LHCN-M2 (cell line): ENCODE data around the gene TTLL10. TPM values are rescaled to one million over a fixed set of nuclear protein-coding genes. Genes with fewer than 3 reads are reported as not detected.

Source experiments
- DNase-seq: peaks from one replicate; pipeline ENCODE4 v3.0.0-alpha.2; 2012; ENCODE audit warnings: low read depth
- total RNA-seq: library from RNA; depleted of rRNA; stranded (reverse); fragments of >200 nt; gene quantifications from 2 replicates; pipeline ENCODE4 v1.2.3, GENCODE V29; 2014; rRNA removed

The TTLL10 gene
- total RNA-seq, 1 experiment from 2014 or later, result not detected

GRCh38 chr1:1245817-1246576, 72.3 kb downstream of the TTLL10 start:
- DNase-seq, result no peak

GRCh38 chr1:1246577-1247340, 73.1 kb downstream of the TTLL10 start, which contains the start of gene C1QTNF12:
TSS of gene C1QTNF12 (minus strand) at chr1:1246722. CDS start at chr1:1246690, 32 bp downstream.
- no peak for DNase-seq

- DNase-seq, result no peak
These were observed 73.7 kb downstream of the TTLL10 start for GRCh38 chr1:1247341-1247913.

Other genes starting within 250 kb of the TTLL10 start
- 1.1 and 3.4 TPM in 2 replicates for gene SAMD11, start 250.0 kb upstream of the TTLL10 start, total RNA-seq
- 100 and 118 TPM in 2 replicates for gene NOC2L, start 214.6 kb upstream of the TTLL10 start, total RNA-seq
- gene KLHL17, start 213.3 kb upstream of the TTLL10 start, total RNA-seq, result 13.7 and 22.8 TPM in 2 replicates
- gene PLEKHN1, start 207.4 kb upstream of the TTLL10 start, total RNA-seq, result 0.19 and 0.40 TPM in 2 replicates
- gene PERM1, start 191.8 kb upstream of the TTLL10 start, total RNA-seq, result not detected in 2 replicates
- 2.4 and 2.9 TPM in 2 replicates for gene HES4, start 173.8 kb upstream of the TTLL10 start, total RNA-seq
- gene ISG15, start 160.4 kb upstream of the TTLL10 start, total RNA-seq, result 77.6 and 161 TPM in 2 replicates
- gene AGRN, start 153.8 kb upstream of the TTLL10 start, total RNA-seq, result 13.3 and 15.5 TPM in 2 replicates
- gene RNF223, start 99.6 kb upstream of the TTLL10 start, total RNA-seq, result not detected in 2 replicates
- 18.8 and 26.5 TPM in 2 replicates for gene C1orf159, start 57.8 kb upstream of the TTLL10 start, total RNA-seq
- gene TNFRSF18, start 32.7 kb downstream of the TTLL10 start, total RNA-seq, result not detected in 2 replicates
- 0.17 and 0.32 TPM in 2 replicates for gene TNFRSF4, start 40.3 kb downstream of the TTLL10 start, total RNA-seq
- gene SDF4, start 58.1 kb downstream of the TTLL10 start, total RNA-seq, result 142 and 150 TPM in 2 replicates
- gene B3GALT6, start 58.4 kb downstream of the TTLL10 start, total RNA-seq, result 58.0 and 58.3 TPM in 2 replicates
- 0.57 TPM in 1 of 2 replicates, not detected in the other for gene C1QTNF12, start 72.8 kb downstream of the TTLL10 start, total RNA-seq
- 57.4 and 62.3 TPM in 2 replicates for gene UBE2J2, start 100.0 kb downstream of the TTLL10 start, total RNA-seq
- 1.5 and 4.1 TPM in 2 replicates for gene SCNN1D, start 106.6 kb downstream of the TTLL10 start, total RNA-seq
- 71.0 and 76.4 TPM in 2 replicates for gene ACAP3, start 134.1 kb downstream of the TTLL10 start, total RNA-seq
- 31.8 and 34.3 TPM in 2 replicates for gene PUSL1, start 134.7 kb downstream of the TTLL10 start, total RNA-seq
- gene INTS11, start 150.8 kb downstream of the TTLL10 start, total RNA-seq, result 76.0 and 85.4 TPM in 2 replicates
- 27.7 and 28.9 TPM in 2 replicates for gene CPTP, start 150.9 kb downstream of the TTLL10 start, total RNA-seq
- 0.06 TPM in 1 of 2 replicates, not detected in the other for gene TAS1R3, start 157.4 kb downstream of the TTLL10 start, total RNA-seq
- gene DVL1, start 175.5 kb downstream of the TTLL10 start, total RNA-seq, result 85.6 and 86.6 TPM in 2 replicates
- 292 and 326 TPM in 2 replicates for gene MXRA8, start 184.7 kb downstream of the TTLL10 start, total RNA-seq
- 226 and 234 TPM in 2 replicates for gene AURKAIP1, start 201.3 kb downstream of the TTLL10 start, total RNA-seq
- gene CCNL2, start 225.5 kb downstream of the TTLL10 start, total RNA-seq, result 118 and 127 TPM in 2 replicates
- 126 and 134 TPM in 2 replicates for gene MRPL20, start 233.4 kb downstream of the TTLL10 start, total RNA-seq
- gene ANKRD65, start 247.4 kb downstream of the TTLL10 start, total RNA-seq, result not detected in 2 replicates